Measurements from ENCODE around the gene TP53RK.

TP53RK gene

GRCh38 chr20:46666306-46666705 lies 22.9 kb downstream of the TP53RK start:
- DNase-seq (ENCODE audit: extremely low read depth in 1 of 2, low read depth in 1 of 2) = no peak

- DNase-seq (ENCODE audit: extremely low read depth in 1 of 2, low read depth in 1 of 2) = no peak
Observed at GRCh38 chr20:46665602-46666001, 23.6 kb downstream of the TP53RK start.

GRCh38 chr20:46663531-46663930 lies 25.7 kb downstream of the TP53RK start:
- DNase-seq (ENCODE audit: extremely low read depth in 1 of 2, low read depth in 1 of 2) = no peak

- DNase-seq (ENCODE audit: extremely low read depth in 1 of 2, low read depth in 1 of 2) = no peak
Observed at GRCh38 chr20:46661659-46662058, 27.6 kb downstream of the TP53RK start.

GRCh38 chr20:46660487-46660886 lies 28.8 kb downstream of the TP53RK start:
- DNase-seq (ENCODE audit: extremely low read depth in 1 of 2, low read depth in 1 of 2) = no peak

- no peak for DNase-seq (ENCODE audit: extremely low read depth in 1 of 2, low read depth in 1 of 2)
Observed at GRCh38 chr20:46657618-46658017, 31.6 kb downstream of the TP53RK start.

GRCh38 chr20:46657137-46657536 lies 32.1 kb downstream of the TP53RK start:
- DNase-seq (ENCODE audit: extremely low read depth in 1 of 2, low read depth in 1 of 2) = no peak

- no peak for DNase-seq (ENCODE audit: extremely low read depth in 1 of 2, low read depth in 1 of 2)
Observed at GRCh38 chr20:46652699-46653098, 36.5 kb downstream of the TP53RK start.

- no peak for DNase-seq (ENCODE audit: extremely low read depth in 1 of 2, low read depth in 1 of 2)
Observed at GRCh38 chr20:46651091-46651962, 37.9 kb downstream of the TP53RK start, which contains the start of gene SLC13A3. TSS of gene SLC13A3 (minus strand) at chr20:46651459. CDS start at chr20:46651421, 38 bp downstream.

- no peak for DNase-seq (ENCODE audit: extremely low read depth in 1 of 2, low read depth in 1 of 2)
Observed at GRCh38 chr20:46650575-46651090, 38.6 kb downstream of the TP53RK start.

GRCh38 chr20:46649965-46650542 lies 39.2 kb downstream of the TP53RK start:
- DNase-seq (ENCODE audit: extremely low read depth in 1 of 2, low read depth in 1 of 2) = no peak

- no peak for DNase-seq (ENCODE audit: extremely low read depth in 1 of 2, low read depth in 1 of 2)
Observed at GRCh38 chr20:46649650-46649949, 39.6 kb downstream of the TP53RK start.

- DNase-seq (ENCODE audit: extremely low read depth in 1 of 2, low read depth in 1 of 2) = no peak
Observed at GRCh38 chr20:46648903-46649649, 40.2 kb downstream of the TP53RK start.

- no peak for DNase-seq (ENCODE audit: extremely low read depth in 1 of 2, low read depth in 1 of 2)
Observed at GRCh38 chr20:46647469-46647868, 41.8 kb downstream of the TP53RK start.

GRCh38 chr20:46646659-46647380 lies 42.4 kb downstream of the TP53RK start:
- DNase-seq (ENCODE audit: extremely low read depth in 1 of 2, low read depth in 1 of 2) = no peak

GRCh38 chr20:46646122-46646521 lies 43.1 kb downstream of the TP53RK start:
- DNase-seq (ENCODE audit: extremely low read depth in 1 of 2, low read depth in 1 of 2) = no peak

GRCh38 chr20:46644733-46645132 lies 44.5 kb downstream of the TP53RK start:
- no peak for DNase-seq (ENCODE audit: extremely low read depth in 1 of 2, low read depth in 1 of 2)

GRCh38 chr20:46644160-46644559 lies 45.1 kb downstream of the TP53RK start:
- DNase-seq (ENCODE audit: extremely low read depth in 1 of 2, low read depth in 1 of 2) = no peak

GRCh38 chr20:46642969-46643343 lies 46.3 kb downstream of the TP53RK start:
- no peak for DNase-seq (ENCODE audit: extremely low read depth in 1 of 2, low read depth in 1 of 2)

- no peak for DNase-seq (ENCODE audit: extremely low read depth in 1 of 2, low read depth in 1 of 2)
Observed at GRCh38 chr20:46642265-46642968, 46.8 kb downstream of the TP53RK start.
